HG02763 (cell line): ENCODE results near the gene PLD2.
A peak's percentile ranks its signal among the peaks of the same experiment; 100 is the strongest.

Source experiments
- ATAC-seq: cut with Tn5 transposase; IDR thresholded peaks from one replicate; pipeline ENCODE4 v1.9.1; 2021; ENCODE audit warnings: mild to moderate bottlenecking, moderate library complexity; ENCODE audit not compliant: unreplicated experiment

PLD2 gene

GRCh38 chr17:4806777-4807604 is at the start of gene PLD2:
Gene PLD2, plus strand, starts transcription at chr17:4807152. Its CDS starts 621 bp downstream, at chr17:4807773.
- ATAC-seq, result peak; percentile 89

DNA sequence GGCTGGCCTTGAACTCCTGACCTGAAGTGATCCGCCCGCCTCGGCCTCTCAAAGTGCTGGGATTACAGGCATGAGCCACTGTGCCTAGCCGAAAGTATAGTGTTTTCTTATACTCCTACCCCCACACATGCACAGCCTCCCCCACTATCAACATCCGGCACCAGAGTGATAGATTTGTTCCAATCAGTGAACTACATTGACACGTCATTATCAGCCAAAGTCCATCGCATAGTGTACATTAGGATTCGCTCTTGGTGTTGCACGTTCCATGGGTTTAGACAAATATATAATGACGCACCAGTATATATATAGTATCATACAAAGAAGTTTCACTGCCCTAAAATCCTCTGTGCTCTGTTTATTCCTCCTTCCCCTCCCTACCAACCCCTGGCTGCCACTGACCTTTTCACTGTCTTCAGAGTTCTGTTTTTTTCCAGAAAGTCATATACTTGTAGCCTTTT is 47.1 kb upstream of the PLD2 start:
- ATAC-seq, result no peak

GRCh38 chr17:4764595-4764994 is 42.4 kb upstream of the PLD2 start:
- ATAC-seq, result no peak

GRCh38 chr17:4766201-4766600 is 40.8 kb upstream of the PLD2 start:
- no peak for ATAC-seq

DNA sequence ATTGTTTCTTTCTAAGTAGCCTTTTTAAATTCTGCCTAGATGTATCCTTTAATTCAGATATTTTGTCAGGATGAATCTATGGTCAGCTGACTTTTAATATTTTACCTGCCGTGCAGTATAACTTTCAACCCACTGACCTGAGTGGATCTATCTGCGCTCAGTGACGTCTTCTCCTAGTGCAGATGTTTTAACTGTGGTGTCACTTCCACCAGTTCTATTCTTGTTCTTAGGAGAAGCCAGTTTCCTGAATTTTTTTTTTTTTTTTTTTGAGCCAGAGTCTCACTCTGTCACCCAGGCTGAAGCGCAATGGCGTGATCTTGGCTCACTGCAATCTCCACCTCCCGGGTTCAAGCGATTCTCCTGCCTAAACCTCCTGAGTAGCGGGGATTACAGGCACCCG is 40.2 kb upstream of the PLD2 start:
- no peak for ATAC-seq

GRCh38 chr17:4768298-4768697 is 38.7 kb upstream of the PLD2 start:
- ATAC-seq, result no peak

DNA sequence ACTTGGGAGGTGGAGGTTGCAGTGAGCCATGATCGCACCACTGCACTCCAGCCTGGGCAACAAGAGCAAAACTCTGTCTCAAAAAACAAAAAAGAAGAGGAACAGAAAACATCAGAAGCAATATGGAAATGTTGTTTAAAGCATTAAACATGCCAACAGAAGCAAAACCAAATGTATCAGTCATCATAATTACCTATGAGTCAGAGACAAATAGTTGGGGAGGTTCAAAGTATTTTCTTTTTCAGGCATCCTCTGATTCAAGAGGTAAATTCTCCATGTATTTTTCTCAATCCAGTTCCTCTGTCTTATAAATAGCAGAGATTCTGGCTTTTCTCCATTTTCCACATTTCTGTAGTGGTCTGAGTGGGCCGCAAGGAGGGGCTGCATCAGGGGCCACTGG is 37.3 kb upstream of the PLD2 start:
- no peak for ATAC-seq

- ATAC-seq, result no peak
Measured at GRCh38 chr17:4771519-4772234, 35.3 kb upstream of the PLD2 start, which contains the start of gene TM4SF5. Gene TM4SF5, plus strand, starts transcription at chr17:4771886. Its CDS starts 37 bp downstream, at chr17:4771923.

- ATAC-seq, result no peak
Measured at GRCh38 chr17:4772235-4772613, 34.7 kb upstream of the PLD2 start.

DNA sequence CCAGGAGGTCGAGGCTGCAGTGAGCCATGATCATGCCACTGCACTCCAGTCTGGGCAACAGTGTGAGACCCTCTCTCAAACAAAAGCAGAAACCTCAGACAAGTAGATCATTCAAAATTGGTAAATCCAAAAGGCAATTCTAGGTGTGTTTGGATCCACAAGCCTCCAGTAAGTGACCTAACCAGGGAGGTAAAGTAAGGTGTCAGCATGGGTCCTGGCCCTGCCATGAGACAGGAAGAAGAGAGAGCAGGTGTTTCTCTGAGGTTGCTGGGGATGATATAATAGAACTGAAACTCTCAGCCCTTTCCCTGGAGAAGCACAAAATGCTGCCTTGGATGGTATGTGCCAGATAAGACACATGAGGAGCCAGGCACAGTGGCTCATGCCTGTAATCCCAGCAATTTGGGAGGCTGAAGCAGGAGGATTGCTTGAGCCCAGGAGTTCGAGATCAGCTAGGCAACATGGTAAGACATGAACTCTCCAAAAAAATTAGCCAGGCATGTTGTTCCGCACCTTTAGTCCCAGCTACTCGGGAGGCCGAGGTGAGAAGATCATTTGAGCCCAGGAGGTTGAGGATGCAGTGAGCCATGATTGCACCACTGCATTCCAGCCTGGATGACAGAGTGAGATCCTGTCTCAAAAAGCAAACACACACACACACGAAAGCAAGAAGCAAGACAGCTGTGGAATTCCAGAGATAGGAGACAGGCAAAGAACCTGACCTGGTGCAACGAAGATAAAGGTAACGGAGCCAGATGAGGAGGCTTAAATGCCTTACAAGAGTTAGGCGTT is 28.8 kb upstream of the PLD2 start:
- no peak for ATAC-seq

DNA sequence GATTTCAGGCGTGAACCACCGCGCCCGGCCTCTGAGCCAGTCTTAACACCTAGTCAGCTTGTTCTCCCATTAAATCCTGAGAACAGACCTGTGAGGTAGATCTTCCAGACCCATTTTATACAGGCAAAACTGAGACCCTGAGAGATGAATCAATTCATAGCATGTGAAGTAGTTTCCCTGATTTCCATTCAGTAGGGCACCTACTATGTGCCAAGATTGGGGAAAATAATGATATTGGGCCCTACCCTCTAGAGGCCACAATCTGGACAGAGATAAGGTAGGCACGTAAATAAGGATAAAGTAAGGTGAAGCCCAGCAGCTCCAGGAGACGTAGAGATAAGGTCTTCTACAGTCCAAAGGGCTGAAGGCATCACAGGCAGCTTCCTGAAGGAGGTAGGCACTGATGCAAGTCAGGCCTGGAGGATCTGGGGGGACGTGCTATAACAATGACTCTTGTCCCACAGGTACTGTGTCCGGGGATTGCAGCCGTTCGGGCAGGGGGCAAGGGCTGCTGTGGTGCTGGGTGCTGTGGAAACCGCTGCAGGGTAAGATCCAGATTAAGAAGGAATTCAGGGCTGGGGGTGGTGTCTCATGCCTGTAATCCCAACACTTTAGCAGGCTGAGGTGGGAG is 26.5 kb upstream of the PLD2 start:
- ATAC-seq, result no peak

GRCh38 chr17:4782652-4783051 is 24.3 kb upstream of the PLD2 start:
- ATAC-seq, result no peak

GRCh38 chr17:4785311-4786105 is 21.4 kb upstream of the PLD2 start:
- no peak for ATAC-seq

GRCh38 chr17:4786106-4786511 is 20.8 kb upstream of the PLD2 start, which contains the start of gene VMO1:
Gene VMO1, minus strand, starts transcription at chr17:4786364. Its CDS starts 12 bp downstream, at chr17:4786352.
- no peak for ATAC-seq

- no peak for ATAC-seq
Measured at GRCh38 chr17:4786516-4786915, 20.4 kb upstream of the PLD2 start.

- no peak for ATAC-seq
Measured at GRCh38 chr17:4788159-4788806, 18.7 kb upstream of the PLD2 start.

DNA sequence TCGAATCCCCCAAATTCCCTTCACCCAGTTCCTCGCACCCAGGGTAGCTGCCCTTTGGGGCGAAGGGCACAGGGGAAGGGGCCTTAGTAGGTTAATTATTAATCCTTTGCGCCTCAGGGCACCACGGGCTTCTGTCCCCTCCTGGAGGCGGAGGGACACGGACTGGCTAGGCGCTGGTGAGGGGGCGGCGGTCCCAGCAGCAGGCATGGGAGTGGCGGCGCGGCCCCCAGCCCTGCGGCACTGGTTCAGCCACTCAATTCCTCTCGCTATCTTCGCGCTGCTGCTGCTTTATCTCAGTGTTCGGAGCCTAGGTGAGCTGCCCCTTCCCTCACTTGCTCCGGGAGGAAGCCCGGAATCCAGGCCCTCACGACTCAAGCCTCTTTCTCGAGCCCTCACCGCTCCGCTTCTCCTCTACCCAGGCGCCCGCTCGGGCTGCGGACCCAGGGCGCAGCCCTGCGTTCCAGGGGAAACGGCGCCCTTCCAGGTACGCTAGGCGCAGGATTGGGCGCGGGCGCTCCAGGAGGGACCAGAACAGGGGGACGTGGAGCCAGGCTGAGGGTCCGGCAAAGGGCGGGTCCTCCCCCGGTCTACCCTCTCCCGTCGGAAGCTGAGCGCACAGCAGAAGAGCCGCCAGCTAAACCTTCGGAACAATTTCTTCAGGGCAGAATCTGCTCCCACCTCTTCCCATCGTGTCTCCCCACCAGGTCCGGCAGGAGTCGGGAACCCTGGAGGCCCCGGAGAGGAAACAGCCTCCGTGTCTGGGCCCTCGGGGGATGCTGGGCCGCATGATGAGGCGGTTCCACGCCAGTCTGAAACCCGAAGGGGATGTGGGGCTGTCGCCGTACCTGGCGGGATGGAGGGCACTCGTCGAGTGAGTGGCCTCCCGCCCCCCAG is 17.9 kb upstream of the PLD2 start, which contains the start of gene GLTPD2:
Gene GLTPD2, plus strand, starts transcription at position 158 of the 894 bp plus-strand sequence. Its CDS starts 48 bp downstream, at position 206.
- no peak for ATAC-seq

DNA sequence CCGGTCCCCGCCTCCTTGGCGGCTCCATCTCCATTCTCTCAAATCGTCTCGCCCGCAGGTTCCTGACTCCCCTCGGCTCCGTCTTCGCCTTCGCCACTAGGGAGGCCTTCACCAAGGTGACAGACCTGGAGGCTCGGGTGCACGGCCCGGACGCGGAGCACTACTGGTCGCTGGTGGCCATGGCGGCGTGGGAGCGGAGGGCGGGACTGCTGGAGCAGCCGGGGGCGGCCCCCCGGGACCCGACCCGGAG is 17.3 kb upstream of the PLD2 start:
- ATAC-seq, result no peak
